ENCODE measurements around the gene DCK.
A peak's percentile ranks its signal among the peaks of the same experiment; 100 is the strongest.
"Not testable (repeated sequence)": the region's sequence is repeated elsewhere in the genome, so short reads cannot be mapped to it uniquely, and the experiment has no call there.

Gene DCK
- total RNA-seq: 35.7 to 53.0 reads per million in 2 donors

GRCh38 chr4:70993181-70994068 lies at the start of gene DCK:
DCK (plus strand) TSS chr4:70993649; CDS start chr4:70993836, 187 bp downstream.
- peak; percentile 77 for DNase-seq

GRCh38 chr4:70945046-70945445 lies 48.4 kb upstream of the DCK start:
- DNase-seq: no peak

- no peak for DNase-seq
Measured at GRCh38 chr4:70945452-70946055, 47.9 kb upstream of the DCK start.

- DNase-seq: no peak
Measured at GRCh38 chr4:70946939-70947338, 46.5 kb upstream of the DCK start.

- no peak for DNase-seq
Measured at GRCh38 chr4:70948665-70949260, 44.7 kb upstream of the DCK start.

GRCh38 chr4:70954032-70954431 lies 39.4 kb upstream of the DCK start:
- DNase-seq: no peak

GRCh38 chr4:70956549-70957210 lies 36.8 kb upstream of the DCK start:
- DNase-seq: no peak

- no peak for DNase-seq
Measured at GRCh38 chr4:70958681-70959080, 34.8 kb upstream of the DCK start.

GRCh38 chr4:70969076-70969475 lies 24.4 kb upstream of the DCK start:
- no peak for DNase-seq

GRCh38 chr4:70976252-70976651 lies 17.2 kb upstream of the DCK start:
- no peak for DNase-seq

GRCh38 chr4:70979445-70980008 lies 13.9 kb upstream of the DCK start:
- DNase-seq: no peak

- no peak for DNase-seq
Measured at GRCh38 chr4:70980196-70980595, 13.3 kb upstream of the DCK start.

- no peak for DNase-seq
Measured at GRCh38 chr4:70984106-70984505, 9.3 kb upstream of the DCK start.

GRCh38 chr4:70984589-70984988 lies 8.9 kb upstream of the DCK start:
- DNase-seq: no peak

- no peak for DNase-seq
Measured at GRCh38 chr4:70991596-70991995, 1.9 kb upstream of the DCK start.

- DNase-seq: no peak
Measured at GRCh38 chr4:70992391-70992881, 1.0 kb upstream of the DCK start.

- DNase-seq: no peak
Measured at GRCh38 chr4:70994069-70994366, 569 bp downstream of the DCK start.

GRCh38 chr4:70994387-70995099 lies 1.1 kb downstream of the DCK start:
- no peak for DNase-seq

- DNase-seq: no peak
Measured at GRCh38 chr4:70996018-70996360, 2.5 kb downstream of the DCK start.

GRCh38 chr4:70997036-70997435 lies 3.6 kb downstream of the DCK start:
- no peak for DNase-seq

GRCh38 chr4:70997546-70997945 lies 4.1 kb downstream of the DCK start:
- DNase-seq: no peak

- not testable (repeated sequence) for DNase-seq
Measured at GRCh38 chr4:70999639-71000038, 6.2 kb downstream of the DCK start.

Measured in T-helper 9 cell (primary cell).